Activated naive CD4-positive, alpha-beta T cell (primary cell): Measurements from ENCODE around the gene KLHL26.
A peak's percentile ranks its signal among the peaks of the same experiment; 100 is the strongest.

ENCODE experiments used
- DNase-seq, 4 experiments: peaks; one replicate each; lab custom pipeline; 2025; lab: John Stamatoyannopoulos, UW

Gene KLHL26

GRCh38 chr19:18649371-18650020, 12.7 kb downstream of the KLHL26 start:
- no peak for DNase-seq

- no peak for DNase-seq
Observed at GRCh38 chr19:18650021-18650390, 13.2 kb downstream of the KLHL26 start.

GRCh38 chr19:18650468-18651041, 13.7 kb downstream of the KLHL26 start:
- DNase-seq: no peak

- DNase-seq: no peak
Observed at GRCh38 chr19:18651300-18651699, 14.5 kb downstream of the KLHL26 start.

- no peak for DNase-seq
Observed at GRCh38 chr19:18651733-18652132, 14.9 kb downstream of the KLHL26 start.

- no peak for DNase-seq
Observed at GRCh38 chr19:18653853-18654252, 17.0 kb downstream of the KLHL26 start.

- DNase-seq: no peak
Observed at GRCh38 chr19:18654469-18654868, 17.6 kb downstream of the KLHL26 start.

GRCh38 chr19:18655173-18655844, 18.5 kb downstream of the KLHL26 start:
- no peak for DNase-seq

- no peak for DNase-seq
Observed at GRCh38 chr19:18656337-18657086, 19.7 kb downstream of the KLHL26 start.

- no peak for DNase-seq
Observed at GRCh38 chr19:18657590-18658365, 20.9 kb downstream of the KLHL26 start.

- DNase-seq: no peak
Observed at GRCh38 chr19:18658366-18658855, 21.6 kb downstream of the KLHL26 start.

- DNase-seq: no peak
Observed at GRCh38 chr19:18659281-18660050, 22.6 kb downstream of the KLHL26 start.

- DNase-seq: no peak
Observed at GRCh38 chr19:18660051-18660910, 23.5 kb downstream of the KLHL26 start.

- no peak for DNase-seq
Observed at GRCh38 chr19:18660939-18661670, 24.3 kb downstream of the KLHL26 start.

GRCh38 chr19:18662972-18663732, 26.3 kb downstream of the KLHL26 start:
- DNase-seq: no peak

- peak in 1 of 4 experiments; percentile 26 for DNase-seq
Observed at GRCh38 chr19:18663940-18664530, 27.2 kb downstream of the KLHL26 start.

- no peak for DNase-seq
Observed at GRCh38 chr19:18665771-18666202, 29.0 kb downstream of the KLHL26 start.

- no peak for DNase-seq
Observed at GRCh38 chr19:18666317-18666716, 29.5 kb downstream of the KLHL26 start.
